Osteoblast (primary cell): ENCODE measurements around the gene GCNA. TPM values are rescaled to one million over a fixed set of nuclear protein-coding genes. Genes with fewer than 3 reads are reported as not detected.

Experiments
- DNase-seq: peaks from one replicate; pipeline ENCODE4 v3.0.0; 2011; ENCODE audit warnings: low spot score, mixed read lengths; ENCODE audit not compliant: insufficient read length; ENCODE audit errors: missing footprints
- H2AFZ ChIP-seq: 2 replicates; pipeline ENCODE4 v1.6.0; 2011; ENCODE audit warnings: mild to moderate bottlenecking, low read length
- H3K27ac ChIP-seq: 2 replicates; pipeline ENCODE4 v1.5.1; 2011; ENCODE audit warnings: mild to moderate bottlenecking, low read depth, low read length, moderate library complexity
- H3K27me3 ChIP-seq: 2 replicates; pipeline ENCODE4 v1.6.0; 2012; ENCODE audit warnings: mild to moderate bottlenecking, control low read depth, inconsistent platforms, low read length, moderate library complexity; ENCODE audit not compliant: insufficient read depth
- H3K36me3 ChIP-seq: 2 replicates; pipeline ENCODE4 v1.5.1; 2011; ENCODE audit warnings: mild to moderate bottlenecking, low read length, control low read depth, moderate library complexity; ENCODE audit not compliant: insufficient read depth
- H3K4me1 ChIP-seq: 2 replicates; pipeline ENCODE4 v1.5.1; 2011; ENCODE audit warnings: mild to moderate bottlenecking, low read length, control low read depth, moderate library complexity; ENCODE audit not compliant: insufficient read depth
- H3K4me2 ChIP-seq: 2 replicates; pipeline ENCODE4 v1.6.0; 2011; ENCODE audit warnings: mild to moderate bottlenecking, low read length; ENCODE audit not compliant: insufficient read depth
- H3K4me3 ChIP-seq: fragments of 200-600 bp; sonication (generic); 3 replicates; pipeline ENCODE4 v1.5.1; 2012; ENCODE audit warnings: mild to moderate bottlenecking, low read length, inconsistent platforms; ENCODE audit not compliant: insufficient read depth
- H3K79me2 ChIP-seq: 2 replicates; pipeline ENCODE4 v1.6.0; 2012; ENCODE audit warnings: mild to moderate bottlenecking, low read length, control low read depth, inconsistent platforms; ENCODE audit not compliant: insufficient read depth
- H3K9me3 ChIP-seq: 2 replicates; pipeline ENCODE4 v1.5.1; 2011; ENCODE audit warnings: low read depth, low read length, control low read depth
- H4K20me1 ChIP-seq: 2 replicates; pipeline ENCODE4 v1.6.0; 2012; ENCODE audit warnings: mild to moderate bottlenecking, low read length, control low read depth; ENCODE audit not compliant: insufficient read depth
- total RNA-seq: library from RNA; depleted of rRNA; stranded (reverse); fragments of >200 nt; gene quantifications from 2 replicates; pipeline ENCODE4 v1.2.3, GENCODE V29; 2012
- TF ChIP-seq, protein P1 (sequence below): IDR thresholded peaks from 2 replicates; pipeline ENCODE4 v1.5.1; 2011; ENCODE audit warnings: mild to moderate bottlenecking, low read depth, low read length, moderate library complexity; ENCODE audit errors: extremely low read depth

Gene GCNA
- total RNA-seq, 1 donor: 4.3 TPM

GRCh38 chrX:71650333-71650969 lies 72.2 kb downstream of the GCNA start:
- Histone ChIP-seq H3K27me3 (peaks cover 5% of the 10 kb centered on the region), H3K4me1 (no peaks in the 10 kb centered on the region)
- TF ChIP-seq, protein P1, sequence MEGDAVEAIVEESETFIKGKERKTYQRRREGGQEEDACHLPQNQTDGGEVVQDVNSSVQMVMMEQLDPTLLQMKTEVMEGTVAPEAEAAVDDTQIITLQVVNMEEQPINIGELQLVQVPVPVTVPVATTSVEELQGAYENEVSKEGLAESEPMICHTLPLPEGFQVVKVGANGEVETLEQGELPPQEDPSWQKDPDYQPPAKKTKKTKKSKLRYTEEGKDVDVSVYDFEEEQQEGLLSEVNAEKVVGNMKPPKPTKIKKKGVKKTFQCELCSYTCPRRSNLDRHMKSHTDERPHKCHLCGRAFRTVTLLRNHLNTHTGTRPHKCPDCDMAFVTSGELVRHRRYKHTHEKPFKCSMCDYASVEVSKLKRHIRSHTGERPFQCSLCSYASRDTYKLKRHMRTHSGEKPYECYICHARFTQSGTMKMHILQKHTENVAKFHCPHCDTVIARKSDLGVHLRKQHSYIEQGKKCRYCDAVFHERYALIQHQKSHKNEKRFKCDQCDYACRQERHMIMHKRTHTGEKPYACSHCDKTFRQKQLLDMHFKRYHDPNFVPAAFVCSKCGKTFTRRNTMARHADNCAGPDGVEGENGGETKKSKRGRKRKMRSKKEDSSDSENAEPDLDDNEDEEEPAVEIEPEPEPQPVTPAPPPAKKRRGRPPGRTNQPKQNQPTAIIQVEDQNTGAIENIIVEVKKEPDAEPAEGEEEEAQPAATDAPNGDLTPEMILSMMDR: no peak

GRCh38 chrX:71652405-71652804 lies 74.2 kb downstream of the GCNA start:
- no peak overlapping the region for H3K27ac ChIP-seq
- H3K36me3 ChIP-seq: no peaks in the 10 kb centered on the region
- no peak overlapping the region for H2AFZ ChIP-seq
- H3K4me2 ChIP-seq: no peak overlapping the region
- no peaks in the 10 kb centered on the region for H3K79me2 ChIP-seq
- H3K27me3 ChIP-seq: peaks cover 14% of the 10 kb centered on the region
- H3K4me1 ChIP-seq: no peaks in the 10 kb centered on the region
- peak; percentile 77 for DNase-seq
- no peaks in the 10 kb centered on the region for H3K9me3 ChIP-seq
- peaks cover 3% of the 10 kb centered on the region for H4K20me1 ChIP-seq
- H3K4me3 ChIP-seq: no peak overlapping the region
- TF ChIP-seq, protein P1: peak; percentile 69

More at GRCh38 chrX:71650333-71650969, 72.2 kb downstream of the GCNA start:
- Histone ChIP-seq H3K9me3 (no peaks in the 10 kb centered on the region), H3K27ac (no peak overlapping the region), H4K20me1 (peaks cover 3% of the 10 kb centered on the region), H3K4me2 (no peak overlapping the region), H3K79me2 (no peaks in the 10 kb centered on the region), H3K36me3 (no peaks in the 10 kb centered on the region), H3K4me3 (no peak overlapping the region), H2AFZ (no peak overlapping the region)
- DNase-seq: no peak

DNA sequence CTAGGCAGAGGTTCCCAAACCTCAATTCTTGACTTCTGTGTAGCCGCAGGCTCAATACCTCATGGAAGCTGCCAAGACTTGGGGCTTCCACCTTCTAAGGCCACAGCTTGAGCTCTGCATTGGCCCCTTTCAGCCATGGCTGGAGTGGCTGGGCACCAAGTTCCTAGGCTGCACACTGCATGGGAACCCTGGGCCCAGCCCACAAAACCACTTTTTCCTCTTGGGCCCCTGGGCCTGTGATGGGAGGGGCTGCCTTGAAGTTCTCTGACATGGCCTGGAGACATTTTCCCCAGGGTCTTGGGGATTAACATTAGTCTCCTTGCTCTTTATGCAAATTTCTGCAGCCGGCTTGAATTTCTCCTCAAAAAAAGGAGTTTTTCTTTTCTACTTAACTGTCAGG lies 75.1 kb downstream of the GCNA start:
- H3K27ac ChIP-seq: no peak overlapping the region
- H3K79me2 ChIP-seq: no peaks in the 10 kb centered on the region
- TF ChIP-seq, protein P1: no peak
- peaks cover 15% of the 10 kb centered on the region for H3K27me3 ChIP-seq
- H3K4me1 ChIP-seq: no peaks in the 10 kb centered on the region
- H3K4me3 ChIP-seq: no peak overlapping the region
- H3K36me3 ChIP-seq: no peaks in the 10 kb centered on the region
- no peak overlapping the region for H3K4me2 ChIP-seq
- no peak overlapping the region for H2AFZ ChIP-seq
- H4K20me1 ChIP-seq: peaks cover 3% of the 10 kb centered on the region
- no peak for DNase-seq
- no peaks in the 10 kb centered on the region for H3K9me3 ChIP-seq

- no peak for DNase-seq
- H3K4me2 ChIP-seq: no peak overlapping the region
These were observed 79.0 kb downstream of the GCNA start for GRCh38 chrX:71657267-71657666.

More at GRCh38 chrX:71657267-71657666, 79.0 kb downstream of the GCNA start:
- peaks cover under 1% of the 10 kb centered on the region for H4K20me1 ChIP-seq
- no peak overlapping the region for H2AFZ ChIP-seq
- no peaks in the 10 kb centered on the region for H3K79me2 ChIP-seq
- no peaks in the 10 kb centered on the region for H3K9me3 ChIP-seq
- H3K4me1 ChIP-seq: no peaks in the 10 kb centered on the region
- H3K4me3 ChIP-seq: no peak overlapping the region
- H3K27me3 ChIP-seq: peaks cover 17% of the 10 kb centered on the region
- no peak overlapping the region for H3K27ac ChIP-seq
- no peaks in the 10 kb centered on the region for H3K36me3 ChIP-seq
- TF ChIP-seq, protein P1: no peak
